Prostate gland (tissue), 2 donors: ENCODE measurements around the gene KDM1A.

Experiments
- CTCF ChIP-seq, 4 experiments: fragments of 200-600 bp in 2 of 4; fragments of 450-650 bp in 2 of 4; sonication (generic) in 2 of 4; IDR thresholded peaks; 1 replicate in 3 of 4; 2 replicates in 1 of 4; pipeline ENCODE4 v1.5.1; 2016 to 2019; ENCODE audit warnings: antibody characterized with exemption in 4 of 4, mild to moderate bottlenecking in 2 of 4, moderate library complexity in 2 of 4
- POLR2A ChIP-seq: fragments of 450-650 bp; IDR thresholded peaks from one replicate; pipeline ENCODE4 v1.6.1; 2016; ENCODE audit warnings: antibody characterized with exemption, mild to moderate bottlenecking
- POLR2AphosphoS5 ChIP-seq: sonication (generic); formaldehyde crosslinking; IDR thresholded peaks from one replicate; pipeline ENCODE4 v1.6.1; 2017; ENCODE audit warnings: antibody characterized with exemption

GRCh38 chr1:23116921-23117699 lies 97.8 kb downstream of the KDM1A start:
- TF ChIP-seq CTCF (IDR thresholded peaks at IDR 0.05) = no peak
- no peak for TF ChIP-seq POLR2AphosphoS5
- no peak for TF ChIP-seq POLR2A
